ENCODE results near the gene KIAA1958.
"Not testable (repeated sequence)": the region's sequence is repeated elsewhere in the genome, so short reads cannot be mapped to it uniquely, and the experiment has no call there.

The KIAA1958 gene

GRCh38 chr9:112555844-112556482, 69.3 kb downstream of the KIAA1958 start:
- DNase-seq (ENCODE audit: low read depth in 2 of 2), result no peak

GRCh38 chr9:112556497-112557442, 70.1 kb downstream of the KIAA1958 start:
- DNase-seq (ENCODE audit: low read depth in 2 of 2), result no peak

- DNase-seq (ENCODE audit: low read depth in 2 of 2), result no peak
Observed at GRCh38 chr9:112558476-112558875, 71.8 kb downstream of the KIAA1958 start.

- no peak for DNase-seq (ENCODE audit: low read depth in 2 of 2)
Observed at GRCh38 chr9:112558978-112559377, 72.4 kb downstream of the KIAA1958 start.

- no peak for DNase-seq (ENCODE audit: low read depth in 2 of 2)
Observed at GRCh38 chr9:112559629-112560413, 73.2 kb downstream of the KIAA1958 start.

- DNase-seq (ENCODE audit: low read depth in 2 of 2), result no peak
Observed at GRCh38 chr9:112562235-112562958, 75.8 kb downstream of the KIAA1958 start.

- no peak for DNase-seq (ENCODE audit: low read depth in 2 of 2)
Observed at GRCh38 chr9:112569186-112569585, 82.6 kb downstream of the KIAA1958 start.

- no peak for DNase-seq (ENCODE audit: low read depth in 2 of 2)
Observed at GRCh38 chr9:112570671-112571167, 84.1 kb downstream of the KIAA1958 start.

- no peak for DNase-seq (ENCODE audit: low read depth in 2 of 2)
Observed at GRCh38 chr9:112571624-112572355, 85.2 kb downstream of the KIAA1958 start.

- DNase-seq (ENCODE audit: low read depth in 2 of 2), result no peak
Observed at GRCh38 chr9:112572416-112572815, 85.8 kb downstream of the KIAA1958 start.

GRCh38 chr9:112574008-112574407, 87.4 kb downstream of the KIAA1958 start:
- no peak for DNase-seq (ENCODE audit: low read depth in 2 of 2)

GRCh38 chr9:112575107-112575506, 88.5 kb downstream of the KIAA1958 start:
- no peak for DNase-seq (ENCODE audit: low read depth in 2 of 2)

GRCh38 chr9:112581469-112582176, 95.0 kb downstream of the KIAA1958 start:
- DNase-seq (ENCODE audit: low read depth in 2 of 2), result no peak

GRCh38 chr9:112582371-112583262, 96.0 kb downstream of the KIAA1958 start:
- no peak for DNase-seq (ENCODE audit: low read depth in 2 of 2)

- no peak for DNase-seq (ENCODE audit: low read depth in 2 of 2)
Observed at GRCh38 chr9:112586599-112587155, 100.0 kb downstream of the KIAA1958 start.

GRCh38 chr9:112591875-112592274, 105.2 kb downstream of the KIAA1958 start:
- not testable (repeated sequence) for DNase-seq (ENCODE audit: low read depth in 2 of 2)

- no peak for DNase-seq (ENCODE audit: low read depth in 2 of 2)
Observed at GRCh38 chr9:112599732-112600131, 113.1 kb downstream of the KIAA1958 start.

- no peak for DNase-seq (ENCODE audit: low read depth in 2 of 2)
Observed at GRCh38 chr9:112601636-112602035, 115.0 kb downstream of the KIAA1958 start.

GRCh38 chr9:112604790-112605189, 118.2 kb downstream of the KIAA1958 start:
- no peak for DNase-seq (ENCODE audit: low read depth in 2 of 2)

Measured in stimulated activated CD4-positive, alpha-beta T cell treated with anti-CD3 and anti-CD28 coated beads, Interleukin-4, amount 100 ng/mL, for 48 hours (primary cell).